HepG2 (cell line): ENCODE results near the gene CNTN5.

ENCODE experiments used
- NFIC ChIP-seq: IDR thresholded peaks from 2 replicates; pipeline ENCODE4 v1.6.1; 2012; ENCODE audit warnings: mild to moderate bottlenecking, low read length, inconsistent platforms
- POLR2AphosphoS5 ChIP-seq: IDR thresholded peaks from 2 replicates; pipeline ENCODE4 v1.6.1; 2012; ENCODE audit warnings: low read depth, low read length
- TF ChIP-seq, protein P1 (sequence below): IDR thresholded peaks from 2 replicates; pipeline ENCODE4 v1.6.1; 2016; ENCODE audit warnings: control low read depth

DNA sequence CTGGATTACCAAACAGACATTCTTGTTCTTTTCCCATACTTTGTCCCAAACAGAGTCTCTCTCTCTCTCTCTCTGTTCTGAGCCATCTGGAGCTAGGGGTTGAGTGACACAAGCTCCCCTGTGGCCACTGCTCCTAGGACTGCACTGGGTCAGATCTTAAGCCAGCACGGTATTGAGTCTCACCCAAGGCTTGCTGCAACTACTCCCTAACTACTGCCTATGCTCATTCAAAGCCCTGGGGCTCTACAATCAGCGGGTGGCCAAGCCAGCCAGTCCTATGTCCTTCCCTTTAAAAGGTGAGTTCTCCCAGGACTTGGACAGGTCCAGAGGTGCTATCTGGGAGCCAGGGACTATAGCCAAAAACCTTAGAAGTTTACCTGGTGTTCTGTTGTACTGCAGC, 385.6 kb downstream of the CNTN5 start:
- no peak for TF ChIP-seq POLR2AphosphoS5
- TF ChIP-seq, protein P1, sequence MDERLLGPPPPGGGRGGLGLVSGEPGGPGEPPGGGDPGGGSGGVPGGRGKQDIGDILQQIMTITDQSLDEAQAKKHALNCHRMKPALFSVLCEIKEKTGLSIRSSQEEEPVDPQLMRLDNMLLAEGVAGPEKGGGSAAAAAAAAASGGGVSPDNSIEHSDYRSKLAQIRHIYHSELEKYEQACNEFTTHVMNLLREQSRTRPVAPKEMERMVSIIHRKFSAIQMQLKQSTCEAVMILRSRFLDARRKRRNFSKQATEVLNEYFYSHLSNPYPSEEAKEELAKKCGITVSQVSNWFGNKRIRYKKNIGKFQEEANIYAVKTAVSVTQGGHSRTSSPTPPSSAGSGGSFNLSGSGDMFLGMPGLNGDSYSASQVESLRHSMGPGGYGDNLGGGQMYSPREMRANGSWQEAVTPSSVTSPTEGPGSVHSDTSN (CRISPR knock-in tag), result no peak
- no peak for TF ChIP-seq NFIC
